Measurements from ENCODE around the gene TMEM50B. TPM values are rescaled to one million over a fixed set of nuclear protein-coding genes. Genes with fewer than 3 reads are reported as not detected.

Gene TMEM50B
- total RNA-seq, 4 donors from 2014 or later, result 51.5 to 94.7 (median 81.8) TPM

DNA sequence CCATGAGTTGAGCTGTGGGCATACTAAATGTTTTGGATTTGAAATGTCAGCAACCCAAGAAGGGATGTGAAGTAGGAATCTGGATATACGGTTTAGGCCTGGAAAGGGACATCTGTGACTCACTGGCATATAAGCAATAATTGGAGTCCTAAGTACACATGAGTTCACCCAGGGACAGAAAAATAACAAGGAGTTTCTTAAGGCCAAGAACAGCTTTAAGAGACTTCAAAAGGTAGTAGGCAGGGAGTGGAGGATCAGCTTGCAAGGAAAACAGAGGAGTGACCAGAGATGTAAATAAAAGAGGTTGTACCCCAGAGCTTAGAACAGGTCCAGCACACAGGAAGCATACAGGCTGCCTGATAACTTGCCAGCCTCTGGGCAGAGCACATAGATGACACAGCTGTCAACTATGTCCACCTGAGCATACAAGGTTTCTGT lies 28.1 kb downstream of the TMEM50B start:
- TF ChIP-seq, protein P1, sequence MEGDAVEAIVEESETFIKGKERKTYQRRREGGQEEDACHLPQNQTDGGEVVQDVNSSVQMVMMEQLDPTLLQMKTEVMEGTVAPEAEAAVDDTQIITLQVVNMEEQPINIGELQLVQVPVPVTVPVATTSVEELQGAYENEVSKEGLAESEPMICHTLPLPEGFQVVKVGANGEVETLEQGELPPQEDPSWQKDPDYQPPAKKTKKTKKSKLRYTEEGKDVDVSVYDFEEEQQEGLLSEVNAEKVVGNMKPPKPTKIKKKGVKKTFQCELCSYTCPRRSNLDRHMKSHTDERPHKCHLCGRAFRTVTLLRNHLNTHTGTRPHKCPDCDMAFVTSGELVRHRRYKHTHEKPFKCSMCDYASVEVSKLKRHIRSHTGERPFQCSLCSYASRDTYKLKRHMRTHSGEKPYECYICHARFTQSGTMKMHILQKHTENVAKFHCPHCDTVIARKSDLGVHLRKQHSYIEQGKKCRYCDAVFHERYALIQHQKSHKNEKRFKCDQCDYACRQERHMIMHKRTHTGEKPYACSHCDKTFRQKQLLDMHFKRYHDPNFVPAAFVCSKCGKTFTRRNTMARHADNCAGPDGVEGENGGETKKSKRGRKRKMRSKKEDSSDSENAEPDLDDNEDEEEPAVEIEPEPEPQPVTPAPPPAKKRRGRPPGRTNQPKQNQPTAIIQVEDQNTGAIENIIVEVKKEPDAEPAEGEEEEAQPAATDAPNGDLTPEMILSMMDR (IDR thresholded peaks at IDR 0.05; ENCODE audit: low read depth), result no peak

DNA sequence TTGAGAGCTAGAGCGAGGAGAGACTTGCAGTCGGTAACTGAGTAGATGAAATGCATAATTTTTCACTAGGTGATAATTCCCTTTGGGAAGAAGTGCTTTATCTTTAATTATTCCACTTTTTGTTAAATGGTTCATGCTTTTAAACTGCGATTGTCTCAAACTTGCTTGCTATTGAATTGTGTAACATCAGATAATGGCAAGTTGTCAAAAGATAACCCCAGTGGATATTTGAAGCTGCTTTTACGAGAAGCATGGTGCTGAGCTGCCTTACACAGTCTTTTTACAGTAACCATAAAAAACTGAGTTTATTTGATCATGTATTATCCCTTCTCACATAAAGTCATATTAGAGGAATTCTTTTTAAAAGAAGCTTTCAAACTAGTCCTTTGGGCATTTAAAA lies 30.2 kb downstream of the TMEM50B start:
- TF ChIP-seq, protein P1 (IDR thresholded peaks at IDR 0.05; ENCODE audit: low read depth), result no peak

DNA sequence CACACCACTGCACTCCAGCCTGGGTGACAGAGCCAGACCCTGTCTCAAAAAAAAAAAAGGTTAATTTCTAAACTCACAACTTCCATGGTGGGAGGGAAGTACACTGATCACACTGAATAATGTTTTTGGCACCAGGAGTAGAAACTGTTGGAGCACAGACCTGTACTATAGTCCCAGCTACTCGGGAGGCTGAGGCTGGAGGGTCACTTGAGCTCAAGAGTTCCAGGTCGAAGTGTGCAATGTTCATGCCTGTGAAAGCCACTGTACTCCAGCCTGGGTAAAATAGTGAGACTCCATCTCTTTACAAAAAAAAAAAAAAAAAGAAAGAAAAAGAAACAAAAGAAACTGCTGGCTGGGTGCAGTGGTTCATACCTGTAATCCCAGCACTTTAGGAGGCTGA lies 35.3 kb downstream of the TMEM50B start:
- TF ChIP-seq, protein P1 (IDR thresholded peaks at IDR 0.05; ENCODE audit: low read depth), result no peak

DNA sequence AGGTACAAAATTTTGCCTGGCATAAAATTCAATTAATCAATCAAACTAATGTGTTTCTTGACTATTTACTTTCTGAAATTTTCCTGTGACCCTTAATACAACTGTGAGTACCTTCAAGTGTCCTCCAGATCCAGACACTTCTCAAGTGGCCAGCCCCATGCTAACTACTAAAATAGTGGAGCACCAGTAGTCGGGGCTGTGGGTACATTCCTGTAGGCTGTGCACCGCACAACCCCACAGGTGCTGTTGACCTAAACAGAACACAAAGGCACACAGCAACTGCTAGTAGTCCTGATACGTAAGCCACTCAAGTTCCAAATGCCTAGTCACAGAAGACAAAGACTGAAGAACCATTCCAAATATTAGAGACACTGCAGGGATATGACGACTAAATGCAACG lies 36.6 kb downstream of the TMEM50B start:
- TF ChIP-seq, protein P1 (IDR thresholded peaks at IDR 0.05; ENCODE audit: low read depth), result no peak

DNA sequence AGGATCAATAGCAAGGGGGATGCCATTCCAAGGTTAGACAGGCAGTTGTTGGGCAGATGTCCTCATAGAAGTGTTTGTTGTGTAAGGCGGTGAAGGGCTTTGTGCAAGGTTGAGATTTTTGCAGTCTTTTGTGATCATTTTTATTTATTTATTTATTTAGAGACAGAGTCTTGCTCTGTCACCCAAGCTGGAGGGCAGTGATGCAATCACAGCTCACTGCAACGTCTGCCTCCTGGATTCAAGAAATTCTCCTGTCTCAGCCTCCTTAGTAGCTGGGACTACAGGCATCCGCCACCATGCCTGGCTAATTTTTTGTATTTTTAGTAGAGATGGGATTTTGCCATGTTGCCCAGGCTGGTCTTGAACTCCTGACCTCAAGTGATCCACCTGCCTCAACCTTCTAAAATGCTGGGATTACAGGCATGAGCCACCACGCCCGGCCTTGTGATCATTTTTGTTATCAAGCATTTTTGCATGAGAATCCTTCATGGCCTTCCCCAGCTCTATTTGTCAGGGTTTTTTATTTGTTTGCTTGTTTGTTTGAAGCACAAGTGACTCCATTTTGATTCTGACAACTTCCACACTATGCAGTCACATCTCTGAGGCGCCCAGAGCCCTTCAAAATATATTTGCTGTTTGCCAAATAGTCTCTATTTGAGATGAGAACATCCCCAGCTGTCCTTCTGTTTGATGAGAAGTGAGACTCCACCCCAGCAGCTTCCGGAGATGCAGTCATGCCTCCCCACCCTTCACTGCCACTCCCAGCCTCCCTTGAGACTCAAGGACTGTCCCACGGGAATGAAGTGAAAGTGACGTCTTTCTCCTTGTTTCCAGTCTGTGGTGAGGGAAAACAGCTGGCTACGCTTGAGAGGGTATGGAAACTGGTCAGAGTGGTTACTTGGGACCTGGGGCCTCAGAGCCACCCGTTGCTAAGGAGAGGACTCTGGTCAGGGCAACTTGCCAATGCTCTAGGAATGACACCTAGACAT lies 38.0 kb downstream of the TMEM50B start:
- TF ChIP-seq, protein P1 (IDR thresholded peaks at IDR 0.05; ENCODE audit: low read depth), result no peak

DNA sequence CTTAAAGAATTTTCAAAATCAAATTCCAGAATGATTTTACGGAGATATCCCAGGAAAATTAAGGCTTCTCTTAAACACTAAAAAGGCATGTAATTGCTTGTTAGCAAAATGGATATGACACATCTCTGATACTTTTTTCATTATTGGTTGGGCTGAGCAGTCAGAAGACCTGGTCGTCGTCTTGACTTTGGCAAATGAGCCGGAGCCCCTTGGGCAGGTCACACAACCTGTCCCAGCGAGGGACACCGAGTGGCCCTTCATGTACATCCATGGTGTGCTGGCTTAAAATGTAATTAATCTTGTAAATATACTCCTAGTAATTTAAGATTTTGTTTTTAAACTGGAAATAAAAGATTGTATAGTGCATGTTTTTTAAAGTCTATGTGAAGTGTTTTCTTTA lies 42.6 kb downstream of the TMEM50B start:
- TF ChIP-seq, protein P1 (IDR thresholded peaks at IDR 0.05; ENCODE audit: low read depth), result no peak

DNA sequence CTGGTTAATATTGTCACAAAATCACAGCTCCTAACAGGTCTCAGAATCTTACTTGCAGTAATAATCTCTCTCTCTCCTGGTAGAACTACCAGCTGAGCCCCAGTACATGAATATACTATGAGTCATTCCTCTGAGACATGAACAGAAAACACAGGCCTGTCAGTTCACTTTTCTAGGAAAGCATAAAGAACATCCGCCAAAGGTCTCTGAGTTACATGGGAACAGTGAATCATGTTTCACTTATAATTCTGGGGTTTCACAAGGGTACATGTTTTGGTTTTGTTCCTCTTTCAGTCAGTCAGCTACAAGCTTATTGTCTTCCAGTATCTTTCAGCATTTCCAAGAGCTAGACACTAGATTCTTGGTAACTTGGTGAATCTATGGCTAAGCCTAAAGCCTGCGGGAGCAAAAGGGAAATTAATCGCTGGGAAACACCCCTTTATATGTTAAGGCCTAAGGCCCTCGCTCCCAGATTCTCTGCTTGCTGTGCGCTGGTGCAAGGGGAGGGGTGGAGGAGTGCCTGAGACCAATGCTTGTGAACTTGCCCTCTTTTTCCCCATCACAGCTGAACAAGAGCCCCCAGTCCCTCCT lies 44.9 kb downstream of the TMEM50B start:
- TF ChIP-seq, protein P1 (IDR thresholded peaks at IDR 0.05; ENCODE audit: low read depth), result no peak
